Esophagus squamous epithelium (tissue), 5 donors: ENCODE results near the gene NNT. TPM values are rescaled to one million over a fixed set of nuclear protein-coding genes. Genes with fewer than 3 reads are reported as not detected.

Experiments used
- DNase-seq: peaks from one replicate; lab custom pipeline; 2025; lab: John Stamatoyannopoulos, UW
- H3K27ac ChIP-seq, 4 donors: fragments of 200-600 bp; sonication (generic); one replicate each; pipeline ENCODE4 v1.5.1; 2016 to 2019; ENCODE audit warnings: mild to moderate bottlenecking in 1 of 4
- H3K27me3 ChIP-seq, 4 donors: fragments of 200-600 bp; sonication (generic); 1 replicate in 3 of 4; 2 replicates in 1 of 4; pipeline versions ENCODE4 v1.5.1 to v1.6.0; 2017 to 2021; ENCODE audit warnings: antibody characterized with exemption in 1 of 4
- H3K36me3 ChIP-seq, 3 donors: fragments of 200-600 bp; sonication (generic); one replicate each; pipeline ENCODE4 v1.5.1; 2016 to 2019
- H3K4me1 ChIP-seq, 3 donors: fragments of 200-600 bp; sonication (generic); one replicate each; pipeline ENCODE4 v1.5.1; 2017 to 2019
- H3K4me3 ChIP-seq, 4 donors: fragments of 200-600 bp; sonication (generic); 1 replicate in 3 of 4; 2 replicates in 1 of 4; pipeline ENCODE4 v1.5.1; 2016 to 2019; ENCODE audit warnings: mild to moderate bottlenecking in 2 of 4, moderate library complexity in 1 of 4
- H3K9me3 ChIP-seq, 3 donors: fragments of 200-600 bp; sonication (generic); one replicate each; pipeline ENCODE4 v1.5.1; 2016 to 2019
- POLR2A ChIP-seq, 4 donors: fragments of 450-650 bp; IDR thresholded peaks; one replicate each; pipeline ENCODE4 v1.6.1; 2017; ENCODE audit warnings: antibody characterized with exemption in 4 of 4, mild to moderate bottlenecking in 4 of 4, moderate library complexity in 3 of 4
- WGBS, 2 donors: methylation state at CpG; one replicate each; pipeline ENCODE4 v1.1.5; 2018; 5-methylcytosine and 5-hydroxymethylcytosine counted together
- intact Hi-C: fragments of 100-400 bp; cut with DNase I; formaldehyde crosslinking; loops from one replicate; pipeline ENCODE4 v1.15.0; 2022
- total RNA-seq, 4 donors: library from RNA; depleted of rRNA; stranded (reverse); fragments of >200 nt; gene quantifications; one replicate each; pipeline ENCODE4 v1.1.0, GENCODE V29; 2016
- TF ChIP-seq, protein P1 (sequence below), 6 experiments: fragments of 450-650 bp in 4 of 6; fragments of 200-600 bp in 2 of 6; sonication (generic) in 2 of 6; IDR thresholded peaks; one replicate each; pipeline ENCODE4 v1.5.1; 2016 to 2019; ENCODE audit warnings: antibody characterized with exemption in 6 of 6, mild to moderate bottlenecking in 4 of 6, moderate library complexity in 4 of 6
- donor health status: DM: yes; HTN: yes; CAD: no.

NNT gene
- total RNA-seq, 4 donors from 2014 or later, result 16.0 to 35.1 (median 29.1) TPM

DNA sequence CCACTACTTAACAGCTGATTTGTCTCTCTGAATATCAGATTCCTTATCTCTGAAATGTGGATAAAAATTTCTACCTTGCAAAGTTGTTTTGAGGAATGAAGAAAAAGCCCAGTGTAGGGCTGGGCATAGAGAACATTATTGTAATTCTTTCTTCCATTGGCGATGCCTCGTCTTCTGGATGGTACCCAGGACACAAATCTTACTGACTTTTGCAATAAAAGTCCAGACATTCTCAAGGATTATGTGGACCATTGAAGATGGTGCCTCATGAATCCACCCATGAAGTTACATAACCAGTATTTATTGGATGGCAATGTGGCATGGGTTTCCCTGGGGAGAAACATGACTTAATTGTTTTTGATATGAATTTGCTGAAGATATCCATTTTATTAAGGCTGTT is 33.1 kb downstream of the NNT start:
- Histone ChIP-seq H3K27me3 (no peaks in the 10 kb centered on the region), H3K4me3 (no peak overlapping the region), H3K4me1 (peaks cover 0 to 20% (median 2%) of the 10 kb centered on the region in 3 donors), H3K27ac (peak overlapping the region in 1 of 4 donors; percentile 45), H3K9me3 (no peaks in the 10 kb centered on the region), H3K36me3 (peaks cover 0 to 24% (median 0%) of the 10 kb centered on the region in 3 donors)
- intact Hi-C loops, result no loop called here
- TF ChIP-seq, protein P1, sequence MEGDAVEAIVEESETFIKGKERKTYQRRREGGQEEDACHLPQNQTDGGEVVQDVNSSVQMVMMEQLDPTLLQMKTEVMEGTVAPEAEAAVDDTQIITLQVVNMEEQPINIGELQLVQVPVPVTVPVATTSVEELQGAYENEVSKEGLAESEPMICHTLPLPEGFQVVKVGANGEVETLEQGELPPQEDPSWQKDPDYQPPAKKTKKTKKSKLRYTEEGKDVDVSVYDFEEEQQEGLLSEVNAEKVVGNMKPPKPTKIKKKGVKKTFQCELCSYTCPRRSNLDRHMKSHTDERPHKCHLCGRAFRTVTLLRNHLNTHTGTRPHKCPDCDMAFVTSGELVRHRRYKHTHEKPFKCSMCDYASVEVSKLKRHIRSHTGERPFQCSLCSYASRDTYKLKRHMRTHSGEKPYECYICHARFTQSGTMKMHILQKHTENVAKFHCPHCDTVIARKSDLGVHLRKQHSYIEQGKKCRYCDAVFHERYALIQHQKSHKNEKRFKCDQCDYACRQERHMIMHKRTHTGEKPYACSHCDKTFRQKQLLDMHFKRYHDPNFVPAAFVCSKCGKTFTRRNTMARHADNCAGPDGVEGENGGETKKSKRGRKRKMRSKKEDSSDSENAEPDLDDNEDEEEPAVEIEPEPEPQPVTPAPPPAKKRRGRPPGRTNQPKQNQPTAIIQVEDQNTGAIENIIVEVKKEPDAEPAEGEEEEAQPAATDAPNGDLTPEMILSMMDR (IDR thresholded peaks at IDR 0.05), result no peak
- no peak for TF ChIP-seq POLR2A (IDR thresholded peaks at IDR 0.05)
- 65 to 94% methylated on average over 2 of the region's 2 CpGs for WGBS, 2 donors
- no peak for DNase-seq

DNA sequence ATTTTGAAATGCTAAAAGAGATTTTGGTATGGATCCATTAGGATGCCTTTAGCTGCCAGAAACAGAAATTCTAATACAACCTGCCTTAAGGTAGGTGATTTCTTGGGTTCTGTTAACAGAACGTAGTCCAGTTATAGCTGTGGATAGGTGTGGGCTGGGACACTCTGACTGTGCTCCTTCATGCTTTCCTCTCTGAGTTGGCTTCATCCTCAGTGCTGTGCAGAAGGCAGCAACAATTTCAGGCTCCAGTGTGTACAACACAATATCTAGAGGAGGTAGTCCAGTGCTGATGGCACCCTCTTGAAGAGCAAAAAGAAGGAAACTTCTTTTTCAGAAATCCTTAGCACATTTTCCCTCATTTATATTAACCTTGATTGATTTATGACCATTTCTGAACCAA is 34.4 kb downstream of the NNT start:
- WGBS, 2 donors, result 100% methylated on average over 1 of the region's 1 CpG
- peaks cover 0 to 17% (median 2%) of the 10 kb centered on the region in 3 donors for H3K4me1 ChIP-seq
- H3K4me3 ChIP-seq, result no peak overlapping the region
- H3K9me3 ChIP-seq, result no peaks in the 10 kb centered on the region
- no peak overlapping the region for H3K27ac ChIP-seq
- H3K27me3 ChIP-seq, result no peaks in the 10 kb centered on the region
- intact Hi-C loops, result no loop called here
- H3K36me3 ChIP-seq, result peaks cover 0 to 18% (median 0%) of the 10 kb centered on the region in 3 donors
- no peak for DNase-seq
- TF ChIP-seq, protein P1 (IDR thresholded peaks at IDR 0.05), result no peak
- no peak for TF ChIP-seq POLR2A (IDR thresholded peaks at IDR 0.05)

DNA sequence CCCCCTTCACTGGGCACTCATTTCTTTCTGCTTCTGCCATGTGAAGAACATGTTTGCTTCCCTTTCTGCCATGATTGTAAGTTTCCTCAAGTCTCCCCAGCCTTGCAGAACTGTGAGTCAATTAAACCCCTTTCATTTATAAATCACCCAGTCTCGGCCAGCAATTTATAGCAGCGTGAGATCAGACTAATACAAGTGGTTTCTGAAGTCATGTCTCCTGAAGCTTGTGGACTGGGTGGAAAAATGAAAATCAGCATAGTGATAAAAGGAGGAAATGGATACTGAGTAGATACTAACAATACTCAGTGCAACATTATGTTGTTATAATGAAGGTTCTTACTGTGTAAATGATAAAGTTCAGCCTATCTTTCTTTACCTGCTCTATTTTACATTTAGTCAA is 35.1 kb downstream of the NNT start:
- no peak for DNase-seq
- Histone ChIP-seq H3K27ac (peak overlapping the region in 1 of 4 donors; percentile 31), H3K27me3 (no peaks in the 10 kb centered on the region), H3K9me3 (no peaks in the 10 kb centered on the region), H3K4me3 (no peak overlapping the region), H3K36me3 (peaks cover 0 to 13% (median 0%) of the 10 kb centered on the region in 3 donors), H3K4me1 (peaks cover 0 to 17% (median 2%) of the 10 kb centered on the region in 3 donors)
- TF ChIP-seq, protein P1 (IDR thresholded peaks at IDR 0.05), result no peak
- no peak for TF ChIP-seq POLR2A (IDR thresholded peaks at IDR 0.05)
- intact Hi-C loops, result no loop called here
- WGBS, 2 donors, result 82 to 93% methylated on average over 2 of the region's 2 CpGs

DNA sequence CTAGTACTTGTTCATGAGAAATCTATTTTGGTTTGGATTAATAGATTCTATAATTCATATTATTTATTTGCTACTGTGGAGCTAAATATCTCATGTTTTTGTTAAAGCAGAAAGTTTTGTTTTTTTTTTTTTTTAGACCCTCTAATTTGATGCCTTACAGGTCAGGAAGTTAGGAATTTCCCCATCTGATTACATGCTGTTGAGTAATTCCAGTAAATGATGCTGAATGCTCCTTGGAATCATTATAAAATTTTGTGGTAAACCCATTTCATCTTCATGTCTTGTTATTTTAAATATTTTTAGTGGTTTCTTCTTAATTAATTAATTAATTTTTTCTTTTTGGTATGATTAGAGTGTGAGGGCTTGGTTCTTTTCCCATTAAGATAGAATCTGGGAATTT is 35.6 kb downstream of the NNT start:
- intact Hi-C loops, result no loop called here
- Histone ChIP-seq H3K9me3 (no peaks in the 10 kb centered on the region), H3K4me1 (peaks cover 0 to 17% (median 2%) of the 10 kb centered on the region in 3 donors), H3K36me3 (peaks cover 0 to 13% (median 0%) of the 10 kb centered on the region in 3 donors), H3K27me3 (no peaks in the 10 kb centered on the region), H3K27ac (no peak overlapping the region), H3K4me3 (no peak overlapping the region)
- TF ChIP-seq, protein P1 (IDR thresholded peaks at IDR 0.05), result no peak
- TF ChIP-seq POLR2A (IDR thresholded peaks at IDR 0.05), result no peak
- DNase-seq, result no peak

DNA sequence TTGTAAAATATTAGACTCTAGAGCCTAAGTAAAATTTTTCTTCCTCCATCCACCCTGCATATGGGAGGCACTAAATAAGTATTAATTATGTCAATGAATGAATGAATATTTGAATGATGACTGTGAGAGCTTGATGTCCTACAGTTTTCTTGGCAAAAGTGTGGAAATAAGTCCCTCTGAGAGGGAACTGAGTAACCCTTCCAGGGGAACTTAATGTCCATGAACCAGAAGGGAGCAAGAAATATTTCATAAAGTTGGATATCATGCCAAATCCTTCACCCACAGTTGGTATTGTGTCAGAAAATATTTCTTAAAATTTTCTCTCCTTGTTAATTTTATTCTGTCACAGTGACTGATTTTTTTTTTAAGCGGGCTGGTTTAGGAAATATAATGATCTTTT is 36.6 kb downstream of the NNT start:
- intact Hi-C loops, result no loop called here
- Histone ChIP-seq H3K36me3 (peaks cover 0 to 14% (median 0%) of the 10 kb centered on the region in 3 donors), H3K27me3 (no peaks in the 10 kb centered on the region), H3K27ac (no peak overlapping the region), H3K9me3 (no peaks in the 10 kb centered on the region), H3K4me1 (peaks cover 0 to 17% (median 2%) of the 10 kb centered on the region in 3 donors), H3K4me3 (no peak overlapping the region)
- TF ChIP-seq, protein P1 (IDR thresholded peaks at IDR 0.05), result no peak
- TF ChIP-seq POLR2A (IDR thresholded peaks at IDR 0.05), result no peak
- WGBS, 2 donors, result 82 to 83% methylated on average over 1 of the region's 1 CpG
- DNase-seq, result no peak
